DND-41 (cell line): ENCODE data around the gene RFESD.

Source experiments
- ATAC-seq: fragments of 200-7000 bp; cut with Tn5 transposase; 3 replicates; pipeline ENCODE4 v1.9.1; 2021; ENCODE audit warnings: low read depth; ENCODE audit not compliant: insufficient read depth
- DNase-seq: peaks from one replicate; pipeline ENCODE4 v3.0.0-alpha.2; 2020
- H2AFZ ChIP-seq: 2 replicates; pipeline ENCODE4 v1.6.0; 2012; ENCODE audit warnings: low read depth, low read length
- H3K27ac ChIP-seq: 2 replicates; pipeline ENCODE4 v1.5.1; 2012; ENCODE audit warnings: low read length, inconsistent platforms
- H3K27me3 ChIP-seq: fragments of 200-600 bp; sonication (generic); 2 replicates; pipeline ENCODE4 v1.6.0; 2012; ENCODE audit warnings: low read length, mild to moderate bottlenecking, inconsistent platforms; ENCODE audit not compliant: insufficient read depth, poor library complexity
- H3K36me3 ChIP-seq: 2 replicates; pipeline ENCODE4 v1.5.1; 2012; ENCODE audit warnings: low read length, inconsistent platforms; ENCODE audit not compliant: insufficient read depth
- H3K4me1 ChIP-seq: 2 replicates; pipeline ENCODE4 v1.5.1; 2012; ENCODE audit warnings: mild to moderate bottlenecking, low read length; ENCODE audit not compliant: insufficient read depth
- H3K4me2 ChIP-seq: 2 replicates; pipeline ENCODE4 v1.6.0; 2012; ENCODE audit warnings: mild to moderate bottlenecking, moderate library complexity, low read length, inconsistent platforms; ENCODE audit not compliant: insufficient read depth
- H3K4me3 ChIP-seq, 2 experiments: fragments of 200-600 bp in 1 of 2; shearing (Covaris generic) in 1 of 2; 2 replicates each; pipeline ENCODE4 v1.5.1; 2012 to 2016; ENCODE audit warnings: inconsistent platforms in 2 of 2, low read length in 2 of 2, mild to moderate bottlenecking in 2 of 2, low read depth in 1 of 2, moderate library complexity in 1 of 2
- H3K79me2 ChIP-seq: 2 replicates; pipeline ENCODE4 v1.6.0; 2012; ENCODE audit warnings: low read length, inconsistent platforms; ENCODE audit not compliant: insufficient read depth
- H3K9ac ChIP-seq: 2 replicates; pipeline ENCODE4 v1.6.0; 2012; ENCODE audit warnings: low read depth, mild to moderate bottlenecking, inconsistent platforms, low read length, moderate library complexity
- H3K9me3 ChIP-seq: 2 replicates; pipeline ENCODE4 v1.5.1; 2012; ENCODE audit warnings: low read length, moderate library complexity, mild to moderate bottlenecking, inconsistent platforms; ENCODE audit not compliant: insufficient read depth, severe bottlenecking
- H4K20me1 ChIP-seq: 2 replicates; pipeline ENCODE4 v1.6.0; 2012; ENCODE audit warnings: low read length; ENCODE audit not compliant: insufficient read depth
- CTCF ChIP-seq: IDR thresholded peaks from 2 replicates; pipeline ENCODE4 v1.5.1; 2012; ENCODE audit warnings: borderline replicate concordance, low read length, moderate library complexity, mild to moderate bottlenecking; ENCODE audit not compliant: poor library complexity, severe bottlenecking; ENCODE audit errors: extremely low read depth
- EZH2 ChIP-seq: IDR thresholded peaks from 3 replicates; pipeline ENCODE4 v1.6.1; 2012; ENCODE audit warnings: borderline replicate concordance, low read depth, mild to moderate bottlenecking, moderate library complexity, low read length, inconsistent platforms; ENCODE audit not compliant: severe bottlenecking

The RFESD gene

GRCh38 chr5:95668728-95669127 lies 22.2 kb downstream of the RFESD start:
- H3K4me1 ChIP-seq: peaks cover 8% of the 10 kb centered on the region
- ATAC-seq (no peak), DNase-seq (no peak)
- H3K79me2 ChIP-seq: no peaks in the 10 kb centered on the region
- no peaks in the 10 kb centered on the region for H3K27me3 ChIP-seq
- no peaks in the 10 kb centered on the region for H3K9me3 ChIP-seq
- no peak for TF ChIP-seq EZH2
- no peak overlapping the region for H3K27ac ChIP-seq
- no peaks in the 10 kb centered on the region for H3K36me3 ChIP-seq
- no peak overlapping the region for H3K9ac ChIP-seq
- no peaks in the 10 kb centered on the region for H4K20me1 ChIP-seq
- H2AFZ ChIP-seq: no peak overlapping the region
- H3K4me2 ChIP-seq: no peak overlapping the region
- H3K4me3 ChIP-seq: no peak overlapping the region

DNA sequence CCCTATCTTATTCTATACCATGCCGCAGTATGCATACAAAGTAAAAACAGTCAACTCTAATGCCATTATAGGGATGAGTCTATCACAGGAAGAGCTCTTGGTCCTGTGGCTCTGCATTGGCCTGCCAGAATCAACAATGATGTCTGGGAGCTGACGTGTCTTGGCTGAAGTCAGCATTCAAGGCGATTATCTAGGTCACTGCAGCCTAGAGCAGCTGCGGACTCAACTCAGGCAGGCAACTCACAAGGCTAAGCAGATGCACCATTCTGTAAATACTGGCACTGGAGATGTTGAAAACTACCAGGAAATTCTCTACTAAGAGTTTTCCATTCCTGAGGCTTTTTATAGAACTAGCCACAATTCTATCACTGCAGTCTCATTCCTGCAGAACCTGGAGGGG lies 23.0 kb downstream of the RFESD start:
- Histone ChIP-seq H2AFZ (0 out of 2 replicates have a peak overlapping the region, but pooled peaks have one; percentile 1), H3K4me1 (peaks cover 1% of the 10 kb centered on the region), H3K79me2 (no peaks in the 10 kb centered on the region), H3K9ac (no peak overlapping the region), H3K27ac (no peak overlapping the region), H3K4me3 (no peak overlapping the region), H3K36me3 (no peaks in the 10 kb centered on the region), H4K20me1 (no peaks in the 10 kb centered on the region), H3K9me3 (no peaks in the 10 kb centered on the region), H3K27me3 (no peaks in the 10 kb centered on the region), H3K4me2 (no peak overlapping the region)
- TF ChIP-seq EZH2: no peak
- ATAC-seq (no peak), DNase-seq (no peak)

- Histone ChIP-seq H3K79me2 (no peaks in the 10 kb centered on the region), H3K4me3 (no peak overlapping the region), H3K27me3 (no peaks in the 10 kb centered on the region), H2AFZ (no peak overlapping the region), H3K9ac (no peak overlapping the region), H4K20me1 (no peaks in the 10 kb centered on the region), H3K4me1 (no peaks in the 10 kb centered on the region), H3K4me2 (no peak overlapping the region), H3K9me3 (no peaks in the 10 kb centered on the region), H3K27ac (no peak overlapping the region), H3K36me3 (no peaks in the 10 kb centered on the region)
- ATAC-seq (no peak), DNase-seq (no peak)
- TF ChIP-seq EZH2: no peak
- TF ChIP-seq CTCF: no peak
Observed at GRCh38 chr5:95669985-95670384, 23.4 kb downstream of the RFESD start.

GRCh38 chr5:95670568-95670967 lies 24.0 kb downstream of the RFESD start:
- ATAC-seq: no peak
- no peak overlapping the region for H3K27ac ChIP-seq
- DNase-seq: no peak

More at GRCh38 chr5:95670568-95670967, 24.0 kb downstream of the RFESD start:
- Histone ChIP-seq H3K36me3 (no peaks in the 10 kb centered on the region), H3K27me3 (no peaks in the 10 kb centered on the region), H3K79me2 (no peaks in the 10 kb centered on the region), H3K4me3 (no peak overlapping the region), H2AFZ (no peak overlapping the region), H3K4me2 (no peak overlapping the region), H3K4me1 (no peaks in the 10 kb centered on the region), H3K9me3 (no peaks in the 10 kb centered on the region), H4K20me1 (no peaks in the 10 kb centered on the region), H3K9ac (no peak overlapping the region)
- TF ChIP-seq EZH2 (no peak), CTCF (no peak)
